HCT116 (cell line): ENCODE data around the gene GABARAP. TPM values are rescaled to one million over a fixed set of nuclear protein-coding genes. Genes with fewer than 3 reads are reported as not detected.

Source experiments
- ATAC-seq: fragments of 200-7000 bp; cut with Tn5 transposase; 2 replicates; pipeline ENCODE4 v1.9.1; 2020; ENCODE audit warnings: mild to moderate bottlenecking, moderate library complexity
- BruUV-seq: library from RNA; stranded (reverse); fragments of 400-500 nt; replicated peaks from 2 replicates; lab custom pipeline; 2021; lab: Mats Ljungman, UMichigan
- CTCF ChIA-PET: fragments of 300-600 bp; sonication (Branson Sonifier 250); formaldehyde crosslinking; loops from one replicate; lab custom pipeline; 2021; ENCODE audit warnings: antibody characterized with exemption; lab: Charles Lee
- POLR2A ChIA-PET: fragments of 300-600, 350-600 bp; sonication (Branson Sonifier 250); formaldehyde crosslinking; loops from one replicate; lab custom pipeline; 2021; ENCODE audit warnings: antibody characterized with exemption; lab: Charles Lee
- RAD21 ChIA-PET, 2 experiments: fragments of 300-600 bp; sonication (Branson Sonifier 250); formaldehyde crosslinking; loops; one replicate each; lab custom pipeline; 2023; ENCODE audit warnings: low total read pairs in 2 of 2; ENCODE audit not compliant: uncharacterized antibody in 2 of 2, unreplicated experiment in 2 of 2, low non-redundant PET in 1 of 2; lab: Charles Lee
- DNase-seq: peaks from one replicate; pipeline ENCODE4 v3.0.0-alpha.2; 2010; ENCODE audit warnings: low read depth, low spot score
- H2AFZ ChIP-seq: fragments of 200-600 bp; shearing (Covaris generic), sonication (generic); 2 replicates; pipeline ENCODE4 v1.6.1; 2017; ENCODE audit warnings: low read depth, mixed run types, mixed read lengths, antibody characterized with exemption, low read length; ENCODE audit not compliant: poor library complexity, severe bottlenecking
- H3K27ac ChIP-seq: 2 replicates; pipeline ENCODE4 v1.5.1; 2012; ENCODE audit warnings: low read depth, low read length
- H3K27me3 ChIP-seq: fragments of 200-600 bp; sonication (generic); 2 replicates; pipeline ENCODE4 v1.6.1; 2016; ENCODE audit warnings: mixed run types, low read length, mixed read lengths; ENCODE audit not compliant: insufficient read depth
- H3K36me3 ChIP-seq, 2 experiments: fragments of 200-500 bp in 1 of 2; fragments of 200-600 bp in 1 of 2; sonication (Bioruptor generic) in 1 of 2; sonication (generic) in 1 of 2; 2 replicates each; pipeline versions ENCODE4 v1.5.1 to v1.6.1; 2014 to 2016; ENCODE audit warnings: low read length in 2 of 2, inconsistent platforms in 1 of 2, mixed read lengths in 1 of 2, mixed run types in 1 of 2; ENCODE audit not compliant: insufficient read depth in 2 of 2, control insufficient read depth in 1 of 2
- H3K4me1 ChIP-seq, 2 experiments: fragments of 200-600 bp in 1 of 2; sonication (generic) in 1 of 2; 2 replicates each; pipeline versions ENCODE4 v1.5.1 to v1.6.1; 2012 to 2017; ENCODE audit warnings: low read length in 2 of 2, inconsistent platforms in 1 of 2, mild to moderate bottlenecking in 1 of 2, mixed read lengths in 1 of 2, mixed run types in 1 of 2, moderate library complexity in 1 of 2; ENCODE audit not compliant: insufficient read depth in 2 of 2, control insufficient read depth in 1 of 2
- H3K4me2 ChIP-seq: fragments of 200-600 bp; sonication (generic); 2 replicates; pipeline ENCODE4 v1.6.1; 2017; ENCODE audit warnings: mixed run types, low read length, mixed read lengths
- H3K4me3 ChIP-seq, 2 experiments: fragments of 200-600 bp in 1 of 2; sonication (generic) in 1 of 2; replicated peaks in 1 of 2; 2 replicates each; pipeline ENCODE4 v1.5.1; 2011 to 2016; ENCODE audit warnings: low read length in 2 of 2, control low read depth in 1 of 2, low read depth in 1 of 2, mild to moderate bottlenecking in 1 of 2, mixed read lengths in 1 of 2, mixed run types in 1 of 2
- H3K79me2 ChIP-seq: fragments of 200-600 bp; sonication (generic); 2 replicates; pipeline ENCODE4 v1.6.1; 2017; ENCODE audit warnings: mild to moderate bottlenecking, mixed run types, low read length, moderate library complexity, mixed read lengths; ENCODE audit not compliant: insufficient read depth
- H3K9ac ChIP-seq: fragments of 200-600 bp; sonication (generic); 2 replicates; pipeline ENCODE4 v1.6.1; 2016; ENCODE audit warnings: low read length, mixed read lengths
- H3K9me2 ChIP-seq: fragments of 200-600 bp; sonication (generic), shearing (Covaris generic); 2 replicates; pipeline ENCODE4 v1.6.1; 2017; ENCODE audit warnings: mixed run types, mild to moderate bottlenecking, moderate library complexity; ENCODE audit not compliant: insufficient read depth
- H3K9me3 ChIP-seq, 2 experiments: fragments of 200-500 bp in 1 of 2; fragments of 200-600 bp in 1 of 2; sonication (Bioruptor generic) in 1 of 2; sonication (generic) in 1 of 2; 2 replicates each; pipeline ENCODE4 v1.6.1; 2014 to 2017; ENCODE audit warnings: low read length in 2 of 2, mixed read lengths in 2 of 2, inconsistent platforms in 1 of 2, low read depth in 1 of 2, mild to moderate bottlenecking in 1 of 2, mixed run types in 1 of 2, moderate library complexity in 1 of 2; ENCODE audit not compliant: control insufficient read depth in 1 of 2, insufficient read depth in 1 of 2
- H4K20me1 ChIP-seq: fragments of 200-600 bp; sonication (generic), shearing (Covaris generic); 2 replicates; pipeline ENCODE4 v1.6.1; 2017; ENCODE audit warnings: mixed run types, mild to moderate bottlenecking, moderate library complexity; ENCODE audit not compliant: insufficient read depth
- CBX3 ChIP-seq: IDR thresholded peaks from 2 replicates; pipeline ENCODE4 v1.6.1; 2012; ENCODE audit warnings: low read depth
- EZH2 ChIP-seq: fragments of 200-600 bp; sonication (generic); IDR thresholded peaks from 2 replicates; pipeline ENCODE4 v1.6.1; 2017; ENCODE audit warnings: antibody characterized with exemption, mixed run types
- FOSL1 ChIP-seq: IDR thresholded peaks from 2 replicates; pipeline ENCODE4 v1.6.1; 2012; ENCODE audit warnings: low read depth
- JUND ChIP-seq: IDR thresholded peaks from 2 replicates; pipeline ENCODE4 v1.6.1; 2012
- MAX ChIP-seq: IDR thresholded peaks from 2 replicates; pipeline ENCODE4 v1.6.1; 2012
- POLR2A ChIP-seq: IDR thresholded peaks from 2 replicates; pipeline ENCODE4 v1.7.0; 2011; ENCODE audit warnings: borderline replicate concordance; ENCODE audit not compliant: insufficient read depth, insufficient read length; ENCODE audit errors: extremely low read depth
- POLR2AphosphoS5 ChIP-seq: IDR thresholded peaks from 2 replicates; pipeline ENCODE4 v1.6.1; 2011; ENCODE audit warnings: mild to moderate bottlenecking, low read depth, low read length, moderate library complexity
- RAD21 ChIP-seq: IDR thresholded peaks from 2 replicates; pipeline ENCODE4 v1.6.1; 2012; ENCODE audit warnings: low read depth, mild to moderate bottlenecking
- SIN3A ChIP-seq: IDR thresholded peaks from 2 replicates; pipeline ENCODE4 v1.6.1; 2012; ENCODE audit warnings: low read depth
- SP1 ChIP-seq: IDR thresholded peaks from 2 replicates; pipeline ENCODE4 v1.6.1; 2012; ENCODE audit warnings: low read depth
- SRF ChIP-seq: IDR thresholded peaks from 2 replicates; pipeline ENCODE4 v1.6.1; 2012; ENCODE audit warnings: low read depth
- TCF7L2 ChIP-seq: IDR thresholded peaks from 2 replicates; pipeline ENCODE4 v1.7.0; 2011; ENCODE audit warnings: borderline replicate concordance, inconsistent platforms; ENCODE audit not compliant: insufficient read depth, insufficient read length; ENCODE audit errors: extremely low read depth
- ZNF274 ChIP-seq: fragments of 200-500 bp; sonication (Bioruptor generic); IDR thresholded peaks from 2 replicates; pipeline ENCODE4 v1.6.1; 2014; ENCODE audit warnings: mild to moderate bottlenecking, low read depth, low read length, inconsistent platforms
- intact Hi-C: fragments of 100-400 bp; cut with micrococcal nuclease; formaldehyde crosslinking; loops from 2 replicates; pipeline ENCODE4 v1.10.0; 2022
- total RNA-seq: library from RNA; stranded (reverse); gene quantifications from one replicate; pipeline ENCODE4 v1.2.1, GENCODE V29; 2021; ENCODE audit not compliant: unreplicated experiment
- TF ChIP-seq, protein P1 (sequence below): IDR thresholded peaks from 2 replicates; pipeline ENCODE4 v1.6.1; 2012; ENCODE audit warnings: low read depth
- TF ChIP-seq, protein P2 (sequence below): IDR thresholded peaks from 2 replicates; pipeline ENCODE4 v1.6.1; 2011; ENCODE audit warnings: mild to moderate bottlenecking, low read length, moderate library complexity; ENCODE audit not compliant: insufficient replicate concordance; ENCODE audit errors: extremely low read depth

GABARAP gene
- total RNA-seq, 1 experiment from 2014 or later = 287 TPM

DNA sequence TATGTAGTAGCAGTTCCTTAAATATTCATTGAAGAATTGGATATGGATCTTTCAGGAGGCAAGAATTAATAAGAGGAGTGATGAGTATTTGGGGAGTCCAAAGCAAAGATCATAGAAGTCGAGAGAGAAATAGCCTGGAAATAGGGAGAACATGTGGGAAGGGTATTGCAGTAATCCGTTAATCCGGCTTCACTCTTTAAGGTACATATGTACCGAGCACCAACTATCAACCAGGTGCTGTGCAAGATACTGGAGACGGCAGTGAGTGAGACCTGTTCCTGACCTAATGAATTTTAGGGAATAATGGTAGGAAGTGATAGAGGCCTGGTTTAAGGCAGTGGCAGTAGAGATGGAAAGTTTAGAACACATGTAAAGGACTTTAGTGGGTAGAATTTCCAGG lies 10.8 kb upstream of the GABARAP start:
- intact Hi-C loops = loop anchor here (5.0 kb wide), 1 partner anchor 54 kb away; the partner anchor contains the start of gene EIF5A
- Histone ChIP-seq H4K20me1 (no peaks in the 10 kb centered on the region), H2AFZ (no peak overlapping the region), H3K4me1 (peaks cover 13 to 25% of the 10 kb centered on the region in 2 experiments), H3K27me3 (no peaks in the 10 kb centered on the region), H3K4me2 (peak overlapping the region; percentile 89), H3K4me3 (peak overlapping the region; percentile 82 to 99), H3K9ac (peak overlapping the region; percentile 99), H3K9me2 (no peaks in the 10 kb centered on the region), H3K9me3 (no peaks in the 10 kb centered on the region), H3K36me3 (peaks cover 9 to 11% of the 10 kb centered on the region in 2 experiments; a peak in 2 of 4 replicates), H3K27ac (peak overlapping the region; percentile 84), H3K79me2 (peaks cover 75% of the 10 kb centered on the region)
- POLR2A ChIA-PET = no interaction called here
- RAD21 ChIA-PET = no interaction called here
- no TSS peak for BruUV-seq
- no peak for DNase-seq
- ATAC-seq = no peak
- CTCF ChIA-PET = no interaction called here
- TF ChIP-seq TCF7L2 = no peak
- no peak for TF ChIP-seq POLR2A
- TF ChIP-seq, protein P1, sequence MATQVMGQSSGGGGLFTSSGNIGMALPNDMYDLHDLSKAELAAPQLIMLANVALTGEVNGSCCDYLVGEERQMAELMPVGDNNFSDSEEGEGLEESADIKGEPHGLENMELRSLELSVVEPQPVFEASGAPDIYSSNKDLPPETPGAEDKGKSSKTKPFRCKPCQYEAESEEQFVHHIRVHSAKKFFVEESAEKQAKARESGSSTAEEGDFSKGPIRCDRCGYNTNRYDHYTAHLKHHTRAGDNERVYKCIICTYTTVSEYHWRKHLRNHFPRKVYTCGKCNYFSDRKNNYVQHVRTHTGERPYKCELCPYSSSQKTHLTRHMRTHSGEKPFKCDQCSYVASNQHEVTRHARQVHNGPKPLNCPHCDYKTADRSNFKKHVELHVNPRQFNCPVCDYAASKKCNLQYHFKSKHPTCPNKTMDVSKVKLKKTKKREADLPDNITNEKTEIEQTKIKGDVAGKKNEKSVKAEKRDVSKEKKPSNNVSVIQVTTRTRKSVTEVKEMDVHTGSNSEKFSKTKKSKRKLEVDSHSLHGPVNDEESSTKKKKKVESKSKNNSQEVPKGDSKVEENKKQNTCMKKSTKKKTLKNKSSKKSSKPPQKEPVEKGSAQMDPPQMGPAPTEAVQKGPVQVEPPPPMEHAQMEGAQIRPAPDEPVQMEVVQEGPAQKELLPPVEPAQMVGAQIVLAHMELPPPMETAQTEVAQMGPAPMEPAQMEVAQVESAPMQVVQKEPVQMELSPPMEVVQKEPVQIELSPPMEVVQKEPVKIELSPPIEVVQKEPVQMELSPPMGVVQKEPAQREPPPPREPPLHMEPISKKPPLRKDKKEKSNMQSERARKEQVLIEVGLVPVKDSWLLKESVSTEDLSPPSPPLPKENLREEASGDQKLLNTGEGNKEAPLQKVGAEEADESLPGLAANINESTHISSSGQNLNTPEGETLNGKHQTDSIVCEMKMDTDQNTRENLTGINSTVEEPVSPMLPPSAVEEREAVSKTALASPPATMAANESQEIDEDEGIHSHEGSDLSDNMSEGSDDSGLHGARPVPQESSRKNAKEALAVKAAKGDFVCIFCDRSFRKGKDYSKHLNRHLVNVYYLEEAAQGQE = no peak
- no peak for TF ChIP-seq MAX
- TF ChIP-seq POLR2AphosphoS5 = no peak
- no peak for TF ChIP-seq JUND
- no peak for TF ChIP-seq ZNF274
- no peak for TF ChIP-seq SIN3A
- TF ChIP-seq CBX3 = no peak
- no peak for TF ChIP-seq RAD21
- TF ChIP-seq SRF = no peak
- no peak for TF ChIP-seq SP1
- TF ChIP-seq FOSL1 = no peak
- no peak for TF ChIP-seq EZH2
- TF ChIP-seq, protein P2, sequence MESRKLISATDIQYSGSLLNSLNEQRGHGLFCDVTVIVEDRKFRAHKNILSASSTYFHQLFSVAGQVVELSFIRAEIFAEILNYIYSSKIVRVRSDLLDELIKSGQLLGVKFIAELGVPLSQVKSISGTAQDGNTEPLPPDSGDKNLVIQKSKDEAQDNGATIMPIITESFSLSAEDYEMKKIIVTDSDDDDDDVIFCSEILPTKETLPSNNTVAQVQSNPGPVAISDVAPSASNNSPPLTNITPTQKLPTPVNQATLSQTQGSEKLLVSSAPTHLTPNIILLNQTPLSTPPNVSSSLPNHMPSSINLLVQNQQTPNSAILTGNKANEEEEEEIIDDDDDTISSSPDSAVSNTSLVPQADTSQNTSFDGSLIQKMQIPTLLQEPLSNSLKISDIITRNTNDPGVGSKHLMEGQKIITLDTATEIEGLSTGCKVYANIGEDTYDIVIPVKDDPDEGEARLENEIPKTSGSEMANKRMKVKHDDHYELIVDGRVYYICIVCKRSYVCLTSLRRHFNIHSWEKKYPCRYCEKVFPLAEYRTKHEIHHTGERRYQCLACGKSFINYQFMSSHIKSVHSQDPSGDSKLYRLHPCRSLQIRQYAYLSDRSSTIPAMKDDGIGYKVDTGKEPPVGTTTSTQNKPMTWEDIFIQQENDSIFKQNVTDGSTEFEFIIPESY = no peak
